Stimulated activated CD8-positive, alpha-beta memory T cell treated with anti-CD3 and anti-CD28 coated beads, Interleukin-2, amount 100 ng/mL, for 1 hour (primary cell): Measurements from ENCODE around the gene TRRAP.

Experiments
- DNase-seq, 2 donors: peaks; one replicate each; pipeline ENCODE4 v3.0.0-alpha.2; 2020; ENCODE audit warnings: low read depth in 2 of 2

TRRAP gene

DNA sequence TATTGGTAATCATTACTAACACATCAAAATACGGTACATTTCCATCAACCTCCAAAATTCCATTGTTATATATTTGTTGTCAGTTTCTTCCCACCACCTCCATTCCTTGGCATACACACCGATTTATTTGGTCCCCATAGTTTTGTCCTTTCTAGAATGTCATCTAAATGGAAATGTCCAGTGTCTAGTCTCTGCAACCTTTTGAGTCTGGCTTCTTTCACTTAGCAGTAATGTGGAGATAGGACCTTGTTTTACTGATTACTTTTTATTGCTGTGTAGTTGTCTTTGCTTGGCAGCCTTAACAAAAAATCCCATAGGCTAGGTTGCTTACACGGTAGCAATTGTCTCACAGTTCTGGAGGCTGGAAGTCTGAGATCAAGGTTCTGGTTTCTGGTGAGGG is 22.5 kb downstream of the TRRAP start:
- DNase-seq: no peak

DNA sequence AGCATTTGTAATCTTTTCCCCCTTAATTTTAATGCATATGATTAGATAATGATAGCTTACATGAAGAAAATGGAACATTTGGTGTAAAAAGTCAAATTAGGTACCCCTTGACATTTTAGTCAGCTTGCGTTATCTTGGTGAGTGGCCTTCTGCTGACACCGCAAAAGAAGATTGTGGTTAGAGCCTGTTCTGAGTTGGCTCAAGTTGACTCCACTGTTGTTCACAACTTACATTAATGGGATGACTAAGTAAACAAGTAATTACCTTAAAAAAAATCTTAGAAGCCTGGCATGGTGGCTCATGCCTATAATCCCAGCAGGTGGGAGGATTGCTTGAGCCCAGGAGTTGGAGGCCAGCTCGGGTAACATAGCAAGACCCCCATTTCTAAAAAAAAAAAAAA is 24.2 kb downstream of the TRRAP start:
- DNase-seq: no peak

DNA sequence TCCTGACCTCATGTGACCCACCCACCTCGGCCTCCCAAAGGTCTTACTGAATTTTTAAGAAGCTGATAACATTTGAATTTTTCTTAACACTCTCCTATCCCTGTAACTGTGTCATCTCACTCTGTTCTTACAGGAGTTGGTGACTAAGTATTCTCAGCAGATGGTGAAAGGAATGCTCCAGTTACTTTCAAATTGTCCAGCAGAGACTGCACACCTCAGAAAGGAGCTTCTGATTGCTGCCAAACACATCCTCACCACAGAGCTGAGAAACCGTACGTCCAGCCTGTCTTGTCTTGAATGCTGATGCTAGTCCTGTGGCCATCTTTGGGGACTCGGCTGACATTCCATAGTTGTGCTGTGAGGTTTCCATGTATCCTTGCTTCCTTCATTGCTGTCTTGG is 24.9 kb downstream of the TRRAP start:
- no peak for DNase-seq

DNA sequence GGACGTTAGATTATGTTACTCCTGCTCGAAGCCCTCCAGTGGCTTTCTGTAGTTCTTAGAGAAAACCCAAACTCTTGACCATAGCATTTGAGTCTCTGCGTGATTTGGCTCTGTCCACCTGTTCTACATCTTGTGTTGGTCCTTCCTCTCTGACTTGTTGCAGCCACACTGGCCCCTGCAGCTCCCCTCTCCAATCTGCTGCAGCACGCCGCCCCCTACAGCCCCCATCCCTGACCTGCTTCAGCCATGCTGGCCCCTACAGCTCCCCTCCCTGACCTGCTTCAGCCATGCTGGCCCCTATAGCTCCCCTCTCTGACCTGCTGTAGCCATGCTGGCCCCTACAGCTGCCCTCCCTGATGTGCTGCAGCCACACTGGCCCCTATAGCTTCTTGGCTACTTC is 29.2 kb downstream of the TRRAP start:
- DNase-seq: no peak

DNA sequence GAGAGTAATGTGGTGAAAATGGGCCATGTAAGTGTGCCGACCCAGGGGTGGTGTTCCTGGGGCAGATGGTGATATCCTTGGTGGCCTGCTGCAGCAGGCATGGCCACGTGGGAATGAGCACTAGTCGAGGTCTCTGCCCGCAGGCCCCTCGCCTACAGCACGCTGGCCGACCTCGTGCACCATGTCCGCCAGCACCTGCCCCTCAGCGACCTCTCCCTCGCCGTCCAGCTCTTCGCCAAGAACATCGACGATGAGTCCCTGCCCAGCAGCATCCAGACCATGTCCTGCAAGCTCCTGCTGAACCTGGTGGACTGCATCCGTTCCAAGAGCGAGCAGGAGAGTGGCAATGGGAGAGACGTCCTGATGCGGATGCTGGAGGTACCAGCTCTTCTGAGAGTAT is 30.3 kb downstream of the TRRAP start:
- no peak for DNase-seq

DNA sequence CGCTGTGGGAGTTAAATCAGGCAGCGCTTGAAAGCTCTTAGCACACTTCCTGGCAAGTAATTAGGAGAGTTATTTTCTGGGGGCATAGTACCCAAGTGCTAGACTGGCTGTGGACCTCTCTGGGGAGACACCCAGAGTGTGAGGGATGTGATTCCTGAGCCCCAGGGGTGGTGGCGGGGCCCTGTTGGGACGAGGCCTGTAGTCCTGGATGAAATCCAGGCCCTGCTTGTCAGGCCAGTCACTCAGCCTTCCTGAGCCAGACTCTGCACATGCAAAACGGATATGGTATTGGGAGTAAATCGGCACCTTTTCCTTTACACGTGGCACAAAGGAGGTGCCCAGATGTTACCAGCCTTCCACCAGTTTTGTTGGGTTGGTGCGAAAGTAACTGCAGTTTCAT is 31.2 kb downstream of the TRRAP start:
- DNase-seq: no peak

DNA sequence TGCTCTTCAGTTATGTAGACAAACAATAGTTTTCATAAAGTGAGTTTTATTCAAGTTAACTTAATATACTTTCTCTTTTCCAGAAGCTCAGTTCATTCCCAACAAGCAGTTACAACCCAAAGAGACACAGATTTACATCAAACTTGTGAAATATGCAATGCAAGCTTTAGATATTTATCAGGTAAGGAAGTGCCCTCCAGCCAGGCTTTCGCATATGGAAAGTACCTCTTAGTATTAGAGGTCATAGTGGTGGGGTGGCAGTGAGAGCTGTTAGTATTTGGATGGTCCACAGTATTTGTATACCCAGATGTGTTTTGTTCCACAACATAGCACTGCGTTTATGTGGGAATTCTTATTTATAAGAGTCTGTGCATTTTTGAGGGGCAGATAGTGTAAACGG is 32.1 kb downstream of the TRRAP start:
- DNase-seq: no peak

DNA sequence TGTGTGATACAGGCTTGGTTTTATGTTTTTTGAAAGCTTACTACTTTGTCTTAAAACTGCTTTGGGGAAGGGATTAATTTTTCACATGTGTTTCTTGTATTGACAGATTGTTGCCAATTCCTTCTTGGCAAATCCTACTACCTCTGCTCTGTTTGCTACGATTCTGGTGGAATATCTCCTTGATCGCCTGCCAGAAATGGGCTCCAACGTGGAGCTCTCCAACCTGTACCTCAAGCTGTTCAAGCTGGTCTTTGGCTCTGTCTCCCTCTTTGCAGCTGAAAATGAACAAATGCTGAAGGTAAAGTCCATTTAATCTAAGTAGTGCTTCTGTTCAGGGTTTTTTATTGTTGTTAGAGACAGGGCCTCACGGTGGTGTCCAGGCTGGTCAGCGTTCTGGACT is 33.6 kb downstream of the TRRAP start:
- no peak for DNase-seq

DNA sequence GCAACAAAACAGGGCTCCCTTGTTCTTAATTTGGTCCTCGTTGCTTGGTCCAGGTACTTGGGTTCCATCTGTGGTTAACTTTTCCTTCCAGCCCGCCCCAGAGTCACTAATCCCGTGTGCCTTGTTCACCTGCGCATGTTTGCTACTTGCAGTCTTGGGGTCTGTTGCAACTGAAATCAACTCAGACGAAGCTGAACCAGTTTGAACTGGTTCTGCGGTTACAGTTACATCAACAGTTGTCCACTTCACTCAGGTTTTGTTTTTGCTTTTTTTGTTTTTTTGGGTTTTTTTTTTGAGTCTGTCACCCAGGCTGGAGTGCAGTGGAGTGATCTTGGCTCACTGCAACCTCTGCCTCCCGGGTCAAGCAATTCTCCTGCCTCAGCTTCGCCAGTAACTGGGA is 34.7 kb downstream of the TRRAP start:
- DNase-seq: no peak

DNA sequence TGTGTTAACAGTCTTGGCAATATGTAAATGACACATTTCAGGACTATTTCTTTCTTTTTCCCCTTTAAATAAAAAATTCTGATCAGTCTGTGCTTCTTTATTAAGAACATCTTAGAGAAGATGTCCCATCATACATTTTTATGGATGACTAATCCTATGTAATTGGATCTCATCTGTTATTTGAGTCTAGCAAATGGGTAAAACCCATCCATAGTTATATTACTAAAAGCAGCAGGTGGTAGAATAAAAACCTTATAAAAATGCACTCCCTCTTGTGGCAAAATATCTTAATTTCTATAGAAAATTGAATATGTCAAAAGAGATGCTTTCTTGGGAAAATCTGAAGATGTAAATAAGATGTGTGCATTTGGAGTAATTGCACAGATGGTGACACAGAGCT is 35.3 kb downstream of the TRRAP start:
- DNase-seq: no peak

DNA sequence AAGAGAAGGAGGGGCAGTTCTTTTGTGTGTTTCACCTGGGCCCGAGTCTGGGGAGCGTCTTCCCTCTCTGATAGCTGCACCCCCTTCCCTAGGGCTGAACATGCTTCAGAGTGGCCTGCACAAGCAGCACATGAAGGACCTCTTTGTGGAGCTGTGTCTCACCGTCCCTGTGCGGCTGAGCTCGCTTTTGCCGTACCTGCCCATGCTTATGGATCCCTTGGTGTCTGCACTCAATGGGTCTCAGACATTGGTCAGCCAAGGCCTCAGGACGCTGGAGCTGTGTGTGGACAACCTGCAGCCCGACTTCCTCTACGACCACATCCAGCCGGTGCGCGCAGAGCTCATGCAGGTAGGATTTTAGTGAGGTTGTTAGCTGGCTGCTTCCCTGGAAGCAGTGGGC is 39.0 kb downstream of the TRRAP start:
- DNase-seq: no peak

DNA sequence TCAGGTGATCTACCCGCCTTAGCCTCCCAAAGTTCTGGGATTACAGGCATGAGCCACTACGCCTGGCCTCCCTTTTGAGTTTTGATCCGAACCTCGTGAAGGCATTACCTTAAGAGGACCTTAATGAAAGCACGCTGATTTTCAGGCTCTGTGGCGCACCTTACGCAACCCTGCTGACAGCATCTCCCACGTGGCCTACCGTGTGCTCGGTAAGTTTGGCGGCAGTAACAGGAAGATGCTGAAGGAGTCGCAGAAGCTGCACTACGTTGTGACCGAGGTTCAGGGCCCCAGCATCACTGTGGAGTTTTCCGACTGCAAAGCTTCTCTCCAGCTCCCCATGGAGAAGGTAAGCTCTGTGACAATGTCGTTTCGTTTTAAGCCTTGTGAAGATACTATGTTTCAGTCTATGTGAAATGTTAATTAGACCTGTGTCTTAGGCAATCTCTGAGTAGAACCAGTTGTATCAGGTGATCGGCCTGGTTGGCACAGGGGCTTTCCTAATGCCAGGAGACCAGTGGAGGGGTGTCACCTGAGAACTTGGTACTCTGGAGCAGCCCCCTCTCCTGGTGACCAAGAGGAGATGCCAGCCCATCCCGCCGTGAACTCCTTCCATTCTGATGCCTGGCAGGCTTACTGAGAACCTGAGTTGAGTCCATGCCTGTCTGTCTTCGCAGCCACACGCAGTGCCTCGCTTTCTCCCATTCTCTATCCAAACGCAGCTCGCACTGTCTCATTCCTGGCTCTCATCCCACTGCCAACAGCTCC is 43.5 kb downstream of the TRRAP start:
- no peak for DNase-seq

DNA sequence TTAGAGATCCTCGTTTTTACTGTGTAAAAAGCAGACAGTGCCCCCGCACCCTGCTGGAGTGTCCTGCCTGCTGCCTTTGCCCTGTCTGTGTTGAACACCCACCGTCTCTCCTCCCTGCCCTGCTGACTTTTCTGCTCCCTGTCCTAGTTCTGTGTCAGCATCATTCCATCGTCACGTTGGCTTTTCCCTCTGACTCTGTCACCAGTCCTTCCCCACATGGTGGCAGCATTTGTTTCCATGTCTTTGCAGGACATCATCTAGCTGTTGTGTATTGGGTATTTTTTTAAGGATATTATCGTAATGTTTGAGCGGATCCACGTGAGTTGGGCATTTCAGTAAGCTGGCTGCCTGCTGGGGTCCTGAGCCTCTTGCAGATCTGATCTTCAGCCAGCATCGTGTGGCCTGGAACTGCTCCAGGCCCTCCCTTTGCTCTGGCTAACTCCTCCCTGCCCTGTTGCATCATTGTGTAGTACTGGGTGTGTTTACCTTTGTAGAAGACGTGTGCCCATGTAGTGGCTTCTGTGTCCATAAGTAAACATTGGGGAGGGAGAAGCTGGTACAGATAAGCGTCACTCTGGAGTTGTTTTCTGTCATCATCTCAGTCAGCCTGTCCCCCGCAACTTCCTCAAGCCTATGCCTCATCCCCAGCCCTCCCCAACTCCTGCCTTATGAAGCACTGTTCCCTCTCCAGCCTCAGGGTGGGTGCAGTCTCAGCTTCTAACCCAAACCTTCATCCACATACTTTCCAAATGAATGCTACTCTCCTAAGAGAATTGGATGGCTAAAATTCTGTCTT is 44.3 kb downstream of the TRRAP start:
- no peak for DNase-seq

DNA sequence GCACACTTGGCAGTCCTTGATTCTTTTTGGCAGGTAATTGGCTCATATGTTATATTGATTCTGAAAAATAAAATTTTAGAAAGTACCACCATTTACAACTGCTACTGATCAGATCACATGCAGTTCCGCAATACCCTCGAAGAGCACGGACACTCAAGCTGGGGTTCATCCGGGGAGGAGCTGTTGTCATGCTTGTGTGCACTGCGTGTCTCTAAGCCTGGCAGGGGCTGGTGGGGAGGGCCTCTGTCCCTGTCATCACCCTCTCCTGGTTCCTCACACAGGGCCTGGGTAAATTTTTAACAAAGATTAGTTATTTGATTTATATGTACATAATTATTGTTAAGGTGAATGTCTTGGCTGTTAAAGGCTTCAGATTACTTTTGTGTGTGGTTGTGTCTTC is 45.2 kb downstream of the TRRAP start:
- DNase-seq: no peak

DNA sequence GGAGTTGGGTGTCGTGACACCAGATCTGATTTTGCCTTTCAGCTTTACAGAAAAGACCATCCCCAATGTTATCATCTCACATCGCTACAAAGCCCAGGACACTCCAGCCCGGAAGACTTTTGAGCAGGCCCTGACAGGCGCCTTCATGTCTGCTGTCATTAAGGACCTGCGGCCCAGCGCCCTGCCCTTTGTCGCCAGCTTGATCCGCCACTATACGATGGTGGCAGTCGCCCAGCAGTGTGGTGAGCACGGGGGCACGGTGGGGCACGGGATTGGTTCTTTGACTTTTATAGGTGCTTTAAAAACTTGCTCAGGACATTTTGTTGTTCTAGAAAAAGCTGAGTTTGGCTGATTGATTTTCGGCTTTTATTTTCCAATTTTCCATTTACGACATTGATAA is 48.8 kb downstream of the TRRAP start:
- no peak for DNase-seq

DNA sequence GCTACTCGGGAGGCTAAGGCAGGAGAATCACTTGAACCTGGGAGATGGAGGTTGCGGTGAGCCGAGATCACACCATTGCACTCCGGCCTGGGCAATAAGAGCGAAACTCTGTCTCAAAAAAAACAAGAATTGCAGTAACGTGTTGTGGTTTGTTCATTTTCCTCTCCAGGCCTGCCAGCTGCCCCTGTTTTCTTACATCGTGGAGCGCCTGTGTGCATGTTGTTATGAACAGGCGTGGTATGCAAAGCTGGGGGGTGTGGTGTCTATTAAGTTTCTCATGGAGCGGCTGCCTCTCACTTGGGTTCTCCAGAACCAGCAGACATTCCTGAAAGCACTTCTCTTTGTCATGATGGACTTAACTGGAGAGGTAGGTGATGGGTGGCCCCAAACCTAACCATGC is 52.1 kb downstream of the TRRAP start:
- DNase-seq: no peak

DNA sequence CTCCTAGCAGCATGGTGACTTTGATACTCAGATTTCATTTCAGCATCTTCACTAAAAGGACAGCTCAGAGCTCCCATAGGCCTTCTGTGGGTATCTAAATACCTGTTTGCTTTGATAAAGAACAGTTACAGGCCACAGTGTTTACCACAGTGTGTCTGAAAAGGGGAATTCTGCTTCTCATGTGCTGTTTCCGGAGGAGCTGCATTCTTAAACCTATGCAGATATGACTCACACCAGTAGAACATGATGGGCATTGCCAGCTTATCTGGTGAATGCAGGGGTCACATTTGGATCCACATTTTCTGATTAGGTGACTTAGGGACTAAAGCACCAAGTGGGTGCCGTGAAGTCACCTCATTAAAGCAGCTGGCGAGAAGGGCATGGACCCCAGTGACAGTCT is 52.6 kb downstream of the TRRAP start:
- no peak for DNase-seq

DNA sequence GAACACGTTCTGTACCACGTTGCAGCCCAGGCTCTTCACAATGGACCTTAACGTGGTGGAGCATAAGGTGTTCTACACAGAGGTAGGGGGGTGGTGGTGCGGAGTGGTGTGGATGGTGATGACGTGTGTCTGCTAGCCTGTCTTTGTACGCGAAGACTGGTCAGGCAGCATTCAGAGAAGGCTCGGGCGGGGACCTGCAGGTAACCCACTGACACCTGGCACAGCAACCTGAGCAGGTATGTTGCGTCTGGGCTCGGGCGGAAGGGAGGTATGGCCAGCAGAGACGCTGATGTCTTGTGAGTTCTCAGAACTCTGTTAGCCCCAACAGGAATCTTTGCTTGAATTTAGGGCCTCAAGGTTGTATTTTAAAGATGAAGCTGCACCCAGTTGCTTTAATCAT is 55.0 kb downstream of the TRRAP start:
- no peak for DNase-seq

DNA sequence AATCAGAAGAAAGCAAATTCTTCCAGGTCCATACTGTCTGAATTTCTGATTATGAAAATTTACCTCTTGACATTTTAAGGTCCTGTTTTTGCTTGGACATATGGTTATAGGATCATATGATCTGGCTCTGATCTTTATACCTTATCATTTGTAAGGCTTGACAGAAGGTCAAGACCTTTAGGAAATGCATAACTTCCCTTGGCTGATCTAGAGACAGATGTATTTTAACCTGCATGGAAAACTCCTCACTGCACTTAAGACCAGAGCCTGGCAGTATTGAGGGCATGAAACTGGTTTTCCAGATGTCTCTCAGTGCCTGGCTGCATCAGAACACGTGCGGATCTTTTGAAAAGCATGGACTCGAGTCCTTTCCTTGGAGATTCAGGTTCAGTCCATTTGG is 55.9 kb downstream of the TRRAP start:
- DNase-seq: no peak

DNA sequence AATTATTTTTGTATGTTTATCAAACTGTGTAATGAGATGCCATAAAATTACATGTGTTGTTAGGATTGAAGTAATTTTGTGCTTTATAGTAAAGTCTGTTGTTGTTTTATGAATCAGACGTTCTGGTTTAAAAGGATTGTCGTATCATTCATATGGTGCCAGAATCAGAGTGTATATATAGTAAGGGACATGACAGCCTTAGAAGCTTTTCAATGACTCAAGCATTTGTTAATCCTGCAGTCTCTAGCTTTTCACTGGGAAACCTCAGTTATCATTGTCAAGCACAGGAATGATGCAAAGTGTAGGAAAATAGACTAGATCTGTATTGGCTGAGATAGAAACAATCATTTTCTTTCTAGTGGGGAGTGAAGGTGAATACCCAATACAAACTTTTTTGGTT is 57.5 kb downstream of the TRRAP start:
- DNase-seq: no peak

DNA sequence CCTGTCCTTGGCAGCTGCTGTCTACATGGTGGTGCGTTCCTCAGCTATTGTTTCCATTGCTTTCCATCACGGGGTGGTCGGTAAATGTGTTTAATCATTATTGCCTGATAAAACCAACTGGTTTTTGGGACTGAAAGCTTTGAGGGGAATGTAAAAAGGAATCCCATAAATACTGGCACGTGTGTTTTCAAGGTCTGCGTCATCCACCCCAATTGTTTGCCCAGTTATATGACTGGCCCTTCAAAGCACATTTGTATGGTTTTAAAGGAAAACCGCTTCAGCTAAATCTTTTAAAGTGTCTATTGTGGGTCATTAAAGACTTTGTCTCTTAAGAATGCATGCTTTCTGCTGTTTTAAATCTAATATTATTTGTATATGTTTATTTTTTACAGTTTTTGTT is 65.0 kb downstream of the TRRAP start:
- DNase-seq: no peak

DNA sequence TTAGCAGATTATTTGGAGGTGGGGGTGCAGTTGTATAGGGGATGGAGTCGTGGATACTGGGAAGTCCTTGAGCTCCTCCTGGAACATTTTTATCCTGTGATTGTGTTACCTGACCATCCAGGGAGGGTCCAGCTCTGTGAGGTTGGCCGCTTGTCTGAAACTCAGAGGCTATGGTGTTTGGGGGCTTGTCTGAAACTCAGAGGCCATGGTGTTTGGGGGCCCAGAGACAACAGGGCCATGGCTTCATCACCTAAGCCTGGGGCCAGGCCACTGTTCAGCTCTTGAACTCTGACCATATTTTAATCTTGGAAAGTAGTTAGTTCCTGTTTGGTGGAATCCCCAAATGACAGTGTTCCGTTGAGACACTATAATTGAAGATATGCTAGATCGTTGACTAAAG is 66.1 kb downstream of the TRRAP start:
- DNase-seq: no peak

DNA sequence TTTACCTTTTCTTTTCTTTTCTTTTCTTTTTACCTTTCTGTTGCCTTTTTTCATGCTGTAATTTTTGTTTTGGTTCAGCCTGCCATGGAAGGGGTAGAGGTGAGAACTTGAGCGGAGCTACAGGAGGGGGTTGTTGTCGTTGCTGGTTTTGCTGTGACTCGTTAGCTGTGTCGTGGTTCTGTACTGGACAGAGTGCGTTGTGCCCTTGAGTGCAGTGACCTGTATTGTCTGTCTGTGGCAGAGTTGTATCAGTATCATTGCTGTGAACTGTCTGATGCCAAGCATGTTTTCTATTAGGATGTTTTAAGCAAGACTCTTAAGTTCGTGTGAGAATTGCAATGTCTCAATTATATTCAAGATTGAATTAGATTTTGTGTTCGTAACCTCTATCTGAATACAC is 67.5 kb downstream of the TRRAP start:
- DNase-seq: no peak

DNA sequence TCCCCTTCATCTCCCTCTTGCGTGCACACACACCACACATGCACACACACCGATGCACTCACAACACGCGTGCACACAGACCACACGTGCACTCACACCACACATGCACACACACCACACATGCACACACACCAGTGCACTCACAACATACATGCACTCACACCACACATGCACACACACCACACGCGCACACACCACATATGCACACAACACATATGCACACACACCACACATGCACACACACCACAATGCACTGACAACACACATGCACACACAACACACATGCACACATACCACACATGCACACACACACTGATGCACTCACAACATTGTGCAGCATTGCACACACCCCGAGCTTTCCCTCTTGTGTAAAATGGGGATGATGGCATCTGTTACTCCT is 68.1 kb downstream of the TRRAP start:
- DNase-seq: no peak
